DMS153 treated with DMSO at 0.1 percent for 48 hours (cell line): ENCODE results near the gene TRAF3IP1.
"Not testable (repeated sequence)": the region's sequence is repeated elsewhere in the genome, so short reads cannot be mapped to it uniquely, and the experiment has no call there.

ENCODE experiments used
- DNase-seq: peaks from one replicate; lab custom pipeline; 2025; ENCODE audit not compliant: unreplicated experiment; lab: John Stamatoyannopoulos, UW

The TRAF3IP1 gene

GRCh38 chr2:238338710-238339394, 18.5 kb downstream of the TRAF3IP1 start:
- DNase-seq, result no peak

GRCh38 chr2:238339395-238339780, 19.1 kb downstream of the TRAF3IP1 start:
- no peak for DNase-seq

- no peak for DNase-seq
Measured at GRCh38 chr2:238339814-238340213, 19.5 kb downstream of the TRAF3IP1 start.

- DNase-seq, result no peak
Measured at GRCh38 chr2:238341536-238341935, 21.2 kb downstream of the TRAF3IP1 start.

GRCh38 chr2:238344035-238344434, 23.7 kb downstream of the TRAF3IP1 start:
- DNase-seq, result no peak

- no peak for DNase-seq
Measured at GRCh38 chr2:238344517-238344916, 24.2 kb downstream of the TRAF3IP1 start.

- no peak for DNase-seq
Measured at GRCh38 chr2:238345297-238345968, 25.1 kb downstream of the TRAF3IP1 start.

GRCh38 chr2:238346544-238346943, 26.2 kb downstream of the TRAF3IP1 start:
- DNase-seq, result no peak

GRCh38 chr2:238350150-238350897, 30.0 kb downstream of the TRAF3IP1 start:
- DNase-seq, result no peak

GRCh38 chr2:238351315-238351714, 31.0 kb downstream of the TRAF3IP1 start:
- no peak for DNase-seq

- DNase-seq, result no peak
Measured at GRCh38 chr2:238352361-238352760, 32.0 kb downstream of the TRAF3IP1 start.

GRCh38 chr2:238358769-238359168, 38.5 kb downstream of the TRAF3IP1 start:
- DNase-seq, result no peak

- no peak for DNase-seq
Measured at GRCh38 chr2:238359403-238359802, 39.1 kb downstream of the TRAF3IP1 start.

- no peak for DNase-seq
Measured at GRCh38 chr2:238361877-238362276, 41.6 kb downstream of the TRAF3IP1 start.

- DNase-seq, result no peak
Measured at GRCh38 chr2:238362626-238363025, 42.3 kb downstream of the TRAF3IP1 start.

GRCh38 chr2:238369591-238370040, 49.3 kb downstream of the TRAF3IP1 start:
- DNase-seq, result no peak

- no peak for DNase-seq
Measured at GRCh38 chr2:238370094-238370822, 49.9 kb downstream of the TRAF3IP1 start.

GRCh38 chr2:238370823-238371372, 50.6 kb downstream of the TRAF3IP1 start:
- DNase-seq, result peak; percentile 72

- DNase-seq, result not testable (repeated sequence)
Measured at GRCh38 chr2:238372277-238372676, 52.0 kb downstream of the TRAF3IP1 start.

GRCh38 chr2:238376884-238377391, 56.6 kb downstream of the TRAF3IP1 start:
- no peak for DNase-seq
